ENCODE results near the gene SYCP2.
A peak's percentile ranks its signal among the peaks of the same experiment; 100 is the strongest.

Gene SYCP2

DNA sequence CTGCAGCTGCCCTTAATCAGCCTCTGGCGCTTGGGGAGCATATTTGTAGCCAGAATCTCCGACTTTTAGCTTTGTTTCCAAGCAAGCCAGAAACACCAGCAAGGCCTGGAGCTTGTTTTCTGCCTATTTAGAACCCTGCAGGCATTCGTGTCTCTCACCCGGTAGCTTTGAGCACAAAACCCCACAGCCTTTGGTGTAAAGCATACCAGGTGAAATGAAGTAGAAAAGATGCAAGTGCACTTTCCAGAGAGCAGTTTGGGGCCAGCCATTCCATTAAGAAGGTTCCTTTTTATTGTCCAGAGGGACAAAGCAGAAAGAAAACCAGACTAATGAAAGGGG is 7.5 kb upstream of the SYCP2 start:
- peak overlapping the region; percentile 98 for H3K27ac ChIP-seq
- TF ChIP-seq, protein P1, sequence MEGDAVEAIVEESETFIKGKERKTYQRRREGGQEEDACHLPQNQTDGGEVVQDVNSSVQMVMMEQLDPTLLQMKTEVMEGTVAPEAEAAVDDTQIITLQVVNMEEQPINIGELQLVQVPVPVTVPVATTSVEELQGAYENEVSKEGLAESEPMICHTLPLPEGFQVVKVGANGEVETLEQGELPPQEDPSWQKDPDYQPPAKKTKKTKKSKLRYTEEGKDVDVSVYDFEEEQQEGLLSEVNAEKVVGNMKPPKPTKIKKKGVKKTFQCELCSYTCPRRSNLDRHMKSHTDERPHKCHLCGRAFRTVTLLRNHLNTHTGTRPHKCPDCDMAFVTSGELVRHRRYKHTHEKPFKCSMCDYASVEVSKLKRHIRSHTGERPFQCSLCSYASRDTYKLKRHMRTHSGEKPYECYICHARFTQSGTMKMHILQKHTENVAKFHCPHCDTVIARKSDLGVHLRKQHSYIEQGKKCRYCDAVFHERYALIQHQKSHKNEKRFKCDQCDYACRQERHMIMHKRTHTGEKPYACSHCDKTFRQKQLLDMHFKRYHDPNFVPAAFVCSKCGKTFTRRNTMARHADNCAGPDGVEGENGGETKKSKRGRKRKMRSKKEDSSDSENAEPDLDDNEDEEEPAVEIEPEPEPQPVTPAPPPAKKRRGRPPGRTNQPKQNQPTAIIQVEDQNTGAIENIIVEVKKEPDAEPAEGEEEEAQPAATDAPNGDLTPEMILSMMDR (conservative IDR thresholded peaks at IDR 0.05) = no peak

DNA sequence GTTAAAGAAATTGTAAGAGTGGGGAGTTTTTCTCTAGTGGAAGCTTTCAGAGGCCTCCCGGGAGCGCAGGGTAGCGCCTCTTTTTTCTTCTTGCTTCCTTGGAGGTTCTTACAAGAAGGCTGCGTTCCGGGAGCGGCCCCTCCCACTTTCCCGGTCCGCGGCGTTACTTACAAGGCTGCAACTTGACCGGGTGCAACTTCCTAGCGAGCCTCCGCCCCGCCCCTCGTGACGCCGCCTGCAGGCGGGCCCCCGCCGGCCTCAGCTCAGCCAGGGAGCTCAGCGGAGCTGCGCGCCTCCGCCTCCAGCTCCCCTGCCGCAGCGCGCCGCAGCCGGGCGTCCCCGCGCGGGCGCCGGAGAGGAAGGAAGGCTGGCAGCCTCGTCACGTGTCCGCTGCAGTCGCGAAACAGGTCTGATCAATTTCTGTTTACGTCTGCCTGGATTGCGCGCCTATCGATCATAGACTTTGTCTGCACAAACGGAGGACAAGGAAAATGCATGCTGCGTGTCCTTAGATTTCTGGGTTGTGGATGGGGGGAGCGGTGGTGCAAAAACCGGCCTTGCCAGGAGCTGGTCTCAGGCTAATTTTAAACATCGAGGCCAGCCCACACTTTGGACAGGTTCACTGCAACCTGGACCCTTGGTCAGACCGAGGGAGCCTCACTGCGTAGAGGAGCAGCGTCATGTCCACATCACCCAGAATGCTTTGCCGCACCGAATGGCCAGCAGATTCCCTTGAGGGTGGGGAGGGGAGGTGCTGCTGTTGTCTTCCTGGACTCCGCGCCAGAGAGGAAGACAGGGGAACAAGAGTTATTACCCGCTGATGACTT is 6.9 kb upstream of the SYCP2 start, which contains the start of the genes FAM217B and PPP1R3D:
Gene FAM217B (plus strand): TSS at position 261 of the 827 bp plus-strand sequence. CDS start 3,555 bp downstream, outside the sequence.
Gene PPP1R3D (minus strand): TSS at position 177 of the 827 bp plus-strand sequence. CDS start 374 bp downstream, outside the sequence.
- peak within 1 kb of the TSS; percentile 98 for H3K27ac ChIP-seq
- TF ChIP-seq, protein P1 (conservative IDR thresholded peaks at IDR 0.05) = peak; percentile 15; the same call in 1 of the 2 replicates

DNA sequence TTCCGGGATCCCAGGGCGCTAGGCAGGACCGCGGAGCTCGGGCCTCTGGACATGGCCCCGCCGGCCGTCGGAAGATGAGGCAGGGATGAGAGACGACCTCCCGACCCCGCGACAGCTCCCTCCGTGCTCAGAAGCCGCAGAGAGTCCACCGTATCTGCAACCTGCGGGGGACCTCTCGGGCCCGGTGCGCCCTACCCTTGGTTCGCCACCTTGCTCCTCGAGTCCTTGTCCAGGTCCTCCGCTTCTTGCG is 6.4 kb upstream of the SYCP2 start:
- peak overlapping the region; percentile 98 for H3K27ac ChIP-seq
- TF ChIP-seq, protein P1 (conservative IDR thresholded peaks at IDR 0.05) = no peak

DNA sequence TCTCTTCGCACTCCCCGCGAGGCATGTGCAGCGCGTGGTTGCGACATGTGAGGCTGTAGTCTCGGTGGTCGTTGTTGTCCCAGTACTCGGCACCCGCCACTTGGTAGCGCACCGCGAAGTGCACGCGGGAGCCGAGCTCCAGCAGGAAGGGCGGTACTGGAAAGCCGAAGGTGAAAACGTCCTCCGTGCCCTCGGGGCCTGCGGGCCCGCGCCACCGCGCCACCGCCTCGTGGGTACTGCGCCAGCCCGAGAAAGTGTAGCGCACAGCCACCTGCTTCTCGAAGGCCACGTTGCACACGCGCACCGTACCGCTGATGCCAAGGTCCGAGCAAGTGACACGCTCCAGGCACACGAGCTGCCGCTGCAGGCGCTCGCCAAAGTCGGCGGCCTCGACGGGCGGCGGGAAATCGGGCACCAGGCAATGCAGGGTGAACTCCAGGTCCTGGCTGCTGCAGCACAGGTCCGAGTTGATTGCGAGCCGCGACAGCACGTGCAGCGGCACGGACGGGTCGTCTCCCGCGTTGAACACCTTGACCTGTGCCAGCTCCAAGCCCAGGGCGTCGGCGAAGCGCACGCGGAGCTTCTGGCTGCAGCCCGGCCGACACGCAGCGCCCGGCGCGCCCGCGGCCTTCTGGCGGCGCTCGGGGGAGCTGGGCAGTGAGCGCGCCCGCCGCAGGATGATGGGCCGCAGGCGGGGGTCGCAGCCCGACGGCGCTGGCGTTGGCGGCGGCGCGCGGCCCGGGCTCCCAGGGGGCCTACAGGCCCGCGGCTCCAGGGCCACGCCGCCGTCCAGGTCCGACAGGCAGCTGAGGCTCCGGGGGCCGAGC is 5.8 kb upstream of the SYCP2 start:
- H3K27ac ChIP-seq = peak overlapping the region; percentile 98
- TF ChIP-seq, protein P1 (conservative IDR thresholded peaks at IDR 0.05) = no peak

DNA sequence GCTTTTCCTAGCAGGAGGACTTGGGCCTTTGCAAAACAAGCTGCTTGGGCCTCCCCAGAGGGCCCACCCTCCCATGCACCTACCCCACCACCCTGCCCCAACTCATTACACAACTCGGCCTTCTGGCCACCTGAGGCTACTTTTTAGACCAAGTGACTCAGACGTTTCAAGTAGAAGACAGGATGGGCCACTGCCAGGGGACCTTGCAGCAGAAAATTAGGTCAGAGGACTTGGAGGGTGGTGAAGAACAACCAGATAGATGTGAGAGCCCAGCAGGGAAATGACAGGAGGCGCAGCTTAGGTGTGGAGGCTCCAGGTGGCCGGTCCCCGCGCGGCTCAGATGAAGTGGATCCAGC is 5.2 kb upstream of the SYCP2 start:
- H3K27ac ChIP-seq = peak overlapping the region; percentile 98
- TF ChIP-seq, protein P1 (conservative IDR thresholded peaks at IDR 0.05) = no peak

DNA sequence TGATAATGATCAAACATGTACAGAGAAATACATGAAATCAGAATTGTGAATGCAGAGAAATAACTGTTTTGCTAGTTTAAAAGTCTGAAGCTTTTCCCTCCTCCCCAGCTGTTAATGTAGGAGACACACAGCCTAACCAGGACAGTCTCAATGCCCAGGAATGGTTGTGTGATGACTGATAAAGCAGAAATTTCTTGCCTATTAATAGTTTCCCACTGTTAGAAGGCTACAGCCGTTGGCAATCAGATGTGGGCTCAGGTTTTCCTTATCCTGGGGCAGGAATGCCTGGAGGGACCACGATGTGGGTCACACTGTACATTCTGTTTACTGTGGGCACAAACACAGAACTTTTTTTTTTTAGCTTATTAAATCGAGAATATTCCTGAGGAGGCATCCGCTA is 4.8 kb upstream of the SYCP2 start:
- peak overlapping the region; percentile 98 for H3K27ac ChIP-seq
- TF ChIP-seq, protein P1 (conservative IDR thresholded peaks at IDR 0.05) = no peak

DNA sequence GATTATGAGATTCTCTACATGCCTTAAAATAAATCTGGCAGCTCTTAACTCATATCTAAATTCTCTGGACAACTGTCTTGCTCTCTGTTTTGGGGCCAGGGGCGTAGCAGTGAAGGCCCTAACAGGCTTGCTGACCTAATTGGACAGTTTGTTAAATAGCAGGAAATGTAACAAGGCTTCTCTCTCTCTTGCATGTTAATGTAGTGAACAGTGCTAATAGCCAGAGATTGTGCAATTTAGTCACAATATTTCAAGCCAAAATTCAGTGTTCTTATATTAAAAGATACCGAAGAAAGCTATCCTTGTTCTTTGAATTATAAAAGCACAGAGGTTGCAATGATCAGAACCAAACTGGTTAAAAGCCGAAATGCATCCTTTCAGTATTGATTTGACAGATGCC is 3.7 kb upstream of the SYCP2 start:
- H3K27ac ChIP-seq = peak overlapping the region; percentile 98
- TF ChIP-seq, protein P1 (conservative IDR thresholded peaks at IDR 0.05) = no peak

Measured in VCaP (cell line).